ENCODE results near the gene ZFP36L1. TPM values are rescaled to one million over a fixed set of nuclear protein-coding genes. Genes with fewer than 3 reads are reported as not detected.

The ZFP36L1 gene
- total RNA-seq (2022; extraction: Qiagen RNA extraction) = 146 to 246 TPM (median 188 TPM) in 5 replicates

GRCh38 chr14:68792979-68793733 is at the start of gene ZFP36L1:
Gene ZFP36L1, minus strand, starts transcription at chr14:68793067. Its CDS starts 129 bp downstream, at chr14:68792938.

Other genes starting within 250 kb of the ZFP36L1 start
- 192 to 219 TPM (median 214 TPM) in 5 replicates for gene ACTN1, start 186.2 kb upstream of the ZFP36L1 start, total RNA-seq (2022; extraction: Qiagen RNA extraction)